NK-92 (cell line): Measurements from ENCODE around the gene NT5C2.
"Not testable (repeated sequence)": the region's sequence is repeated elsewhere in the genome, so short reads cannot be mapped to it uniquely, and the experiment has no call there.

Experiments
- DNase-seq: peaks from one replicate; lab custom pipeline; 2025; ENCODE audit not compliant: unreplicated experiment; lab: John Stamatoyannopoulos, UW

NT5C2 gene

GRCh38 chr10:103202319-103202718 lies 9.2 kb upstream of the NT5C2 start:
- DNase-seq = no peak

GRCh38 chr10:103199488-103199887 lies 6.4 kb upstream of the NT5C2 start:
- no peak for DNase-seq

- DNase-seq = no peak
These were observed 5.6 kb upstream of the NT5C2 start for GRCh38 chr10:103198648-103199047.

- no peak for DNase-seq
These were observed 4.8 kb upstream of the NT5C2 start for GRCh38 chr10:103197903-103198302.

GRCh38 chr10:103197174-103197573 lies 4.1 kb upstream of the NT5C2 start:
- no peak for DNase-seq

- no peak for DNase-seq
These were observed 3.4 kb upstream of the NT5C2 start for GRCh38 chr10:103196516-103196915.

GRCh38 chr10:103193820-103194529 lies 903 bp upstream of the NT5C2 start:
- DNase-seq = no peak

- no peak for DNase-seq
These were observed 493 bp downstream of the NT5C2 start for GRCh38 chr10:103192451-103193106.

GRCh38 chr10:103192089-103192450 lies 1.0 kb downstream of the NT5C2 start:
- no peak for DNase-seq

- not testable (repeated sequence) for DNase-seq
These were observed 1.9 kb downstream of the NT5C2 start for GRCh38 chr10:103191198-103191597.

GRCh38 chr10:103188853-103189252 lies 4.2 kb downstream of the NT5C2 start:
- no peak for DNase-seq

- DNase-seq = no peak
These were observed 6.9 kb downstream of the NT5C2 start for GRCh38 chr10:103186128-103186527.

- DNase-seq = no peak
These were observed 8.5 kb downstream of the NT5C2 start for GRCh38 chr10:103184615-103185014.

GRCh38 chr10:103183991-103184451 lies 9.1 kb downstream of the NT5C2 start:
- DNase-seq = not testable (repeated sequence)

GRCh38 chr10:103181244-103181643 lies 11.8 kb downstream of the NT5C2 start:
- DNase-seq = no peak

- no peak for DNase-seq
These were observed 12.6 kb downstream of the NT5C2 start for GRCh38 chr10:103180491-103180890.

GRCh38 chr10:103177123-103177522 lies 15.9 kb downstream of the NT5C2 start:
- DNase-seq = no peak

GRCh38 chr10:103175580-103176285 lies 17.3 kb downstream of the NT5C2 start:
- no peak for DNase-seq

- not testable (repeated sequence) for DNase-seq
These were observed 18.7 kb downstream of the NT5C2 start for GRCh38 chr10:103174324-103174723.

- DNase-seq = no peak
These were observed 21.8 kb downstream of the NT5C2 start for GRCh38 chr10:103171278-103171677.

GRCh38 chr10:103168438-103168837 lies 24.6 kb downstream of the NT5C2 start:
- no peak for DNase-seq

GRCh38 chr10:103167554-103167953 lies 25.5 kb downstream of the NT5C2 start:
- not testable (repeated sequence) for DNase-seq
